NCI-H1436 (cell line): ENCODE measurements around the gene ZYG11B.
"Not testable (repeated sequence)": the region's sequence is repeated elsewhere in the genome, so short reads cannot be mapped to it uniquely, and the experiment has no call there.

Source experiments
- DNase-seq: peaks from one replicate; lab custom pipeline; 2025; lab: John Stamatoyannopoulos, UW

The ZYG11B gene

GRCh38 chr1:52756020-52756419 is 29.8 kb downstream of the ZYG11B start:
- DNase-seq = no peak

GRCh38 chr1:52759908-52760307 is 33.7 kb downstream of the ZYG11B start:
- DNase-seq = no peak

- no peak for DNase-seq
These were observed 41.5 kb downstream of the ZYG11B start for GRCh38 chr1:52767596-52768280.

- no peak for DNase-seq
These were observed 43.2 kb downstream of the ZYG11B start for GRCh38 chr1:52769346-52770033.

GRCh38 chr1:52771384-52771783 is 45.1 kb downstream of the ZYG11B start:
- DNase-seq = no peak

GRCh38 chr1:52786148-52786547 is 59.9 kb downstream of the ZYG11B start:
- DNase-seq = no peak

- DNase-seq = not testable (repeated sequence)
These were observed 64.2 kb downstream of the ZYG11B start for GRCh38 chr1:52790429-52790828.

- no peak for DNase-seq
These were observed 65.8 kb downstream of the ZYG11B start for GRCh38 chr1:52792036-52792435.

GRCh38 chr1:52793717-52794116 is 67.5 kb downstream of the ZYG11B start:
- not testable (repeated sequence) for DNase-seq

GRCh38 chr1:52795464-52795863 is 69.2 kb downstream of the ZYG11B start:
- no peak for DNase-seq

GRCh38 chr1:52798331-52798730 is 72.1 kb downstream of the ZYG11B start:
- DNase-seq = no peak

- no peak for DNase-seq
These were observed 74.8 kb downstream of the ZYG11B start for GRCh38 chr1:52801011-52801410.

GRCh38 chr1:52804083-52804482 is 77.8 kb downstream of the ZYG11B start:
- not testable (repeated sequence) for DNase-seq

GRCh38 chr1:52814465-52814864 is 88.2 kb downstream of the ZYG11B start:
- no peak for DNase-seq

- not testable (repeated sequence) for DNase-seq
These were observed 94.6 kb downstream of the ZYG11B start for GRCh38 chr1:52820830-52821229.

- no peak for DNase-seq
These were observed 99.6 kb downstream of the ZYG11B start for GRCh38 chr1:52825868-52826267.

GRCh38 chr1:52834798-52835197 is 108.5 kb downstream of the ZYG11B start:
- no peak for DNase-seq

GRCh38 chr1:52836035-52836434 is 109.8 kb downstream of the ZYG11B start:
- no peak for DNase-seq

- DNase-seq = not testable (repeated sequence)
These were observed 112.9 kb downstream of the ZYG11B start for GRCh38 chr1:52839175-52839574.

- DNase-seq = peak; percentile 77
These were observed 116.5 kb downstream of the ZYG11B start, which contains the start of gene ZYG11A for GRCh38 chr1:52842643-52843310. ZYG11A (plus strand) TSS chr1:52842760; CDS start chr1:52842884, 124 bp downstream.

- not testable (repeated sequence) for DNase-seq
These were observed 118.9 kb downstream of the ZYG11B start for GRCh38 chr1:52845119-52845518.

GRCh38 chr1:52848423-52848822 is 122.2 kb downstream of the ZYG11B start:
- DNase-seq = no peak

GRCh38 chr1:52850951-52851350 is 124.7 kb downstream of the ZYG11B start:
- no peak for DNase-seq
